ENCODE measurements around the gene EXOC7.

DNA sequence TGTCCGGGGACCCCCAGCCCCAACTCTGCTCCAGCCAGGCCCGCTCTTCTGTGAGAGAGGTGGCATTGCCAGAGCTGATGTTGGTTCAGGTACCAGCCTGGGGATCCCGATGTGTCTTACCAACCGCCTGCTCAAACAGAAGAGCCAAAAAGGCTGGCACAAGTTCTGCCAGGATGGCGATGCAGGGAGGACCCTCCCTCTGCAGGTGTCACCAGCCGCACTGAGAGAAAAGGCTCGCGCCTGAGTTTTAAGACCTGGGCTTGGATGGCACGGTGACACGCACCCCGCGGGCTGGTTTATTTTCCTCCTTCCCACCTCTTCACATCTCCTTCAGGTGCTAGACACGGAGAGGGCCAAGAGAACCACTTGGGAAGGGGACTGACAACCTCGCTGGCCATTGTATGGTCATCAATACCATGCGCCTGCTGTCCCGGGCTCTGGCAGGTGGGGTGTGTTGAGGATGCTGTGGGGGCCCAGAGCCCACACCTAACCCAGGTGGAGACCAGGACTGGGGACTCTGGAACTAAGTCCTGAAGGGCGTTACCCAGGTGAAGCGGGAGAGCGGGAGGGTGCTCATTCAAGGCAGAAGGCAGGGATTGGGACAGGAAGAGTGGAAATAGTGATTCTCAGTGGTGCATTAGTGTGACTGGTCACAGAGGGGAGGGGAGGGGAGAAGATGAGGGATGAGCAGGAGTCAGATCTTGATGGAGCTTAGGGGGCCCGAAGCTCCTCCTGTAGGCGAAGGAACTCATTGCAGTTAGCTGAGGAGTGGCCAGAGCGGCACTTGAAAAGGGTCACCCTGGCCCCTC lies 21.2 kb upstream of the EXOC7 start:
- TF ChIP-seq, protein P1, sequence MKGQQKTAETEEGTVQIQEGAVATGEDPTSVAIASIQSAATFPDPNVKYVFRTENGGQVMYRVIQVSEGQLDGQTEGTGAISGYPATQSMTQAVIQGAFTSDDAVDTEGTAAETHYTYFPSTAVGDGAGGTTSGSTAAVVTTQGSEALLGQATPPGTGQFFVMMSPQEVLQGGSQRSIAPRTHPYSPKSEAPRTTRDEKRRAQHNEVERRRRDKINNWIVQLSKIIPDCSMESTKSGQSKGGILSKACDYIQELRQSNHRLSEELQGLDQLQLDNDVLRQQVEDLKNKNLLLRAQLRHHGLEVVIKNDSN (IDR thresholded peaks at IDR 0.05) = no peak
- no peak for TF ChIP-seq TAF1 (IDR thresholded peaks at IDR 0.05; ENCODE audit: low read depth)
- TF ChIP-seq EP300 (IDR thresholded peaks at IDR 0.05; ENCODE audit: borderline replicate concordance) = no peak
- TF ChIP-seq, protein P2, sequence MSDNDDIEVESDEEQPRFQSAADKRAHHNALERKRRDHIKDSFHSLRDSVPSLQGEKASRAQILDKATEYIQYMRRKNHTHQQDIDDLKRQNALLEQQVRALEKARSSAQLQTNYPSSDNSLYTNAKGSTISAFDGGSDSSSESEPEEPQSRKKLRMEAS (IDR thresholded peaks at IDR 0.05) = no peak
- TF ChIP-seq FOXM1 (IDR thresholded peaks at IDR 0.05; ENCODE audit: borderline replicate concordance, low read depth) = no peak
- no peak for TF ChIP-seq NFIC (IDR thresholded peaks at IDR 0.05)
- TF ChIP-seq, protein P3, sequence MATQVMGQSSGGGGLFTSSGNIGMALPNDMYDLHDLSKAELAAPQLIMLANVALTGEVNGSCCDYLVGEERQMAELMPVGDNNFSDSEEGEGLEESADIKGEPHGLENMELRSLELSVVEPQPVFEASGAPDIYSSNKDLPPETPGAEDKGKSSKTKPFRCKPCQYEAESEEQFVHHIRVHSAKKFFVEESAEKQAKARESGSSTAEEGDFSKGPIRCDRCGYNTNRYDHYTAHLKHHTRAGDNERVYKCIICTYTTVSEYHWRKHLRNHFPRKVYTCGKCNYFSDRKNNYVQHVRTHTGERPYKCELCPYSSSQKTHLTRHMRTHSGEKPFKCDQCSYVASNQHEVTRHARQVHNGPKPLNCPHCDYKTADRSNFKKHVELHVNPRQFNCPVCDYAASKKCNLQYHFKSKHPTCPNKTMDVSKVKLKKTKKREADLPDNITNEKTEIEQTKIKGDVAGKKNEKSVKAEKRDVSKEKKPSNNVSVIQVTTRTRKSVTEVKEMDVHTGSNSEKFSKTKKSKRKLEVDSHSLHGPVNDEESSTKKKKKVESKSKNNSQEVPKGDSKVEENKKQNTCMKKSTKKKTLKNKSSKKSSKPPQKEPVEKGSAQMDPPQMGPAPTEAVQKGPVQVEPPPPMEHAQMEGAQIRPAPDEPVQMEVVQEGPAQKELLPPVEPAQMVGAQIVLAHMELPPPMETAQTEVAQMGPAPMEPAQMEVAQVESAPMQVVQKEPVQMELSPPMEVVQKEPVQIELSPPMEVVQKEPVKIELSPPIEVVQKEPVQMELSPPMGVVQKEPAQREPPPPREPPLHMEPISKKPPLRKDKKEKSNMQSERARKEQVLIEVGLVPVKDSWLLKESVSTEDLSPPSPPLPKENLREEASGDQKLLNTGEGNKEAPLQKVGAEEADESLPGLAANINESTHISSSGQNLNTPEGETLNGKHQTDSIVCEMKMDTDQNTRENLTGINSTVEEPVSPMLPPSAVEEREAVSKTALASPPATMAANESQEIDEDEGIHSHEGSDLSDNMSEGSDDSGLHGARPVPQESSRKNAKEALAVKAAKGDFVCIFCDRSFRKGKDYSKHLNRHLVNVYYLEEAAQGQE (IDR thresholded peaks at IDR 0.05; ENCODE audit: low read depth) = no peak
- TF ChIP-seq CEBPB (IDR thresholded peaks at IDR 0.05) = no peak
- no peak for TF ChIP-seq EGR1 (IDR thresholded peaks at IDR 0.05)
- no peak for TF ChIP-seq RAD21 (IDR thresholded peaks at IDR 0.05; ENCODE audit: low read depth)
- TF ChIP-seq TEAD4 (IDR thresholded peaks at IDR 0.05) = no peak

All from Ishikawa (cell line).